Motor neuron (in vitro differentiated cells): ENCODE data around the gene ZNF512B. TPM values are rescaled to one million over a fixed set of nuclear protein-coding genes. Genes with fewer than 3 reads are reported as not detected.
"Not testable (repeated sequence)": the region's sequence is repeated elsewhere in the genome, so short reads cannot be mapped to it uniquely, and the experiment has no call there.

Experiments
- ATAC-seq, 8 experiments: fragments of 200-7000 bp; cut with Tn5 transposase; replicated peaks in 6 of 8; 2 replicates each; pipeline ENCODE4 v1.8.0; 2021; ENCODE audit warnings: mild to moderate bottlenecking in 8 of 8, moderate library complexity in 8 of 8
- H3K27ac ChIP-seq, 2 donors: fragments of 250-450 bp; sonication (Bioruptor Pico); 2 replicates each; pipeline ENCODE4 v1.9.0; 2021; ENCODE audit warnings: antibody characterized with exemption in 2 of 2, mild to moderate bottlenecking in 2 of 2, moderate library complexity in 1 of 2
- H3K4me1 ChIP-seq, 2 donors: fragments of 250-450 bp; sonication (Bioruptor Pico); replicated peaks in 1 of 2; 2 replicates each; pipeline ENCODE4 v1.6.1; 2021; ENCODE audit warnings: antibody characterized with exemption in 2 of 2, mild to moderate bottlenecking in 2 of 2, moderate library complexity in 1 of 2
- H3K4me3 ChIP-seq, 5 donors: fragments of 250-450 bp; sonication (Bioruptor Pico); 2 replicates each; pipeline ENCODE4 v1.9.0; 2021; ENCODE audit warnings: antibody characterized with exemption in 5 of 5, mild to moderate bottlenecking in 5 of 5, moderate library complexity in 4 of 5
- WGBS, 10 experiments: fragments of 450-650 bp; shearing (Covaris generic); methylation state at CpG; one replicate each; pipeline ENCODE4 v1.0.0; 2022; 5-methylcytosine and 5-hydroxymethylcytosine counted together
- in situ Hi-C, 9 experiments: fragments of 400-800 bp; cut with MboI; loops; one replicate each; pipeline ENCODE4 v1.15.0; 2021; ENCODE audit warnings: low sequenced_read_pairs in 9 of 9, low pct_unique_long_range_greater_than_20kb in 2 of 9; ENCODE audit not compliant: unreplicated experiment in 9 of 9
- total RNA-seq, 8 experiments: library from RNA; unstranded; fragments of 300-600 nt; gene quantifications; 2 replicates each; pipeline versions ENCODE4 v1.2.3 to v1.2.4, GENCODE V29; 2022

The ZNF512B gene
- total RNA-seq, 8 experiments from 2014 or later = 9.3 to 27.9 (median 16.3) TPM

- no peak for ATAC-seq
- Histone ChIP-seq H3K4me3 (no peak overlapping the region), H3K27ac (no peak overlapping the region), H3K4me1 (no peaks in the 10 kb centered on the region)
- in situ Hi-C loops = no loop called here
- 60 to 94% (median 84%) methylated on average over 2 to 8 of the region's 8 CpGs for WGBS, 10 experiments
These were observed 43.4 kb downstream of the ZNF512B start for GRCh38 chr20:63926298-63926697.

- H3K4me3 ChIP-seq = no peak overlapping the region
- ATAC-seq = no peak
- in situ Hi-C loops = no loop called here
- 20 to 100% (median 81%) methylated on average over 1 to 8 of the region's 9 CpGs for WGBS, 10 experiments
- no peaks in the 10 kb centered on the region for H3K4me1 ChIP-seq
- H3K27ac ChIP-seq = no peak overlapping the region
These were observed 45.5 kb downstream of the ZNF512B start for GRCh38 chr20:63924241-63924640.

- H3K4me3 ChIP-seq = no peak overlapping the region
- 29 to 96% (median 91%) methylated on average over 2 to 8 of the region's 8 CpGs; no CpG with 5 or more reads in 1 of the 10 experiments for WGBS, 10 experiments
- in situ Hi-C loops = no loop called here
- ATAC-seq = no peak
- no peak overlapping the region for H3K27ac ChIP-seq
- no peaks in the 10 kb centered on the region for H3K4me1 ChIP-seq
These were observed 46.1 kb downstream of the ZNF512B start for GRCh38 chr20:63923651-63924050.

- 85 to 100% (median 96%) methylated on average over 1 to 16 of the region's 23 CpGs; no CpG with 5 or more reads in 7 of the 10 experiments for WGBS, 10 experiments
- no peak overlapping the region for H3K4me3 ChIP-seq
- H3K27ac ChIP-seq = no peak overlapping the region
- no peaks in the 10 kb centered on the region for H3K4me1 ChIP-seq
- in situ Hi-C loops = no loop called here
- no peak for ATAC-seq
These were observed 49.5 kb downstream of the ZNF512B start for GRCh38 chr20:63920226-63920625.

GRCh38 chr20:63919130-63919529 is 50.6 kb downstream of the ZNF512B start:
- Histone ChIP-seq H3K27ac (no peak overlapping the region), H3K4me1 (no peaks in the 10 kb centered on the region), H3K4me3 (no peak overlapping the region)
- in situ Hi-C loops = no loop called here
- WGBS, 10 experiments = 80 to 100% (median 93%) methylated on average over 1 to 7 of the region's 19 CpGs; no CpG with 5 or more reads in 2 of the 10 experiments
- ATAC-seq = no peak

- no peak for ATAC-seq
- in situ Hi-C loops = no loop called here
- Histone ChIP-seq H3K4me1 (no peaks in the 10 kb centered on the region), H3K4me3 (no peak overlapping the region), H3K27ac (no peak overlapping the region)
- WGBS, 10 experiments = 92 to 100% (median 100%) methylated on average over 1 to 6 of the region's 11 CpGs; no CpG with 5 or more reads in 5 of the 10 experiments
These were observed 51.9 kb downstream of the ZNF512B start for GRCh38 chr20:63917811-63918210.

GRCh38 chr20:63916371-63916939 is 53.3 kb downstream of the ZNF512B start:
- in situ Hi-C loops, H3K27ac ChIP-seq, H3K4me1 ChIP-seq, ATAC-seq, H3K4me3 ChIP-seq: not testable (repeated sequence)
- WGBS, 10 experiments = 83 to 100% (median 95%) methylated on average over 1 to 8 of the region's 8 CpGs; no CpG with 5 or more reads in 1 of the 10 experiments

- H3K4me1 ChIP-seq = no peaks in the 10 kb centered on the region
- in situ Hi-C loops = no loop called here
- H3K4me3 ChIP-seq = no peak overlapping the region
- WGBS, 10 experiments = 80 to 100% (median 97%) methylated on average over 1 to 6 of the region's 6 CpGs; no CpG with 5 or more reads in 2 of the 10 experiments
- ATAC-seq = no peak
- no peak overlapping the region for H3K27ac ChIP-seq
These were observed 54.3 kb downstream of the ZNF512B start for GRCh38 chr20:63915471-63915870.

- no peak for ATAC-seq
- in situ Hi-C loops = no loop called here
- WGBS, 10 experiments = 50 to 100% (median 100%) methylated on average over 1 to 7 of the region's 12 CpGs; no CpG with 5 or more reads in 4 of the 10 experiments
- Histone ChIP-seq H3K4me3 (no peak overlapping the region), H3K4me1 (no peaks in the 10 kb centered on the region), H3K27ac (no peak overlapping the region)
These were observed 56.0 kb downstream of the ZNF512B start for GRCh38 chr20:63913768-63914167.

- WGBS, 10 experiments = 0 to 91% (median 83%) methylated on average over 1 to 9 of the region's 12 CpGs; no CpG with 5 or more reads in 3 of the 10 experiments
- peak in 3 of 8 experiments; percentile 45 to 84 (median 83) for ATAC-seq
- in situ Hi-C loops = no loop called here
These were observed 58.6 kb downstream of the ZNF512B start for GRCh38 chr20:63911176-63911575.

GRCh38 chr20:63908008-63908682 is 61.6 kb downstream of the ZNF512B start:
- H3K4me3 ChIP-seq = no peak overlapping the region
- 21 to 94% (median 86%) methylated on average over 2 to 12 of the region's 16 CpGs; no CpG with 5 or more reads in 3 of the 10 experiments for WGBS, 10 experiments
- no peak overlapping the region for H3K27ac ChIP-seq
- no peaks in the 10 kb centered on the region for H3K4me1 ChIP-seq
- peak in 2 of 8 experiments; percentile 22 to 64 for ATAC-seq
- in situ Hi-C loops = no loop called here

More at GRCh38 chr20:63911176-63911575, 58.6 kb downstream of the ZNF512B start:
- Histone ChIP-seq H3K4me3 (no peak overlapping the region), H3K27ac (no peak overlapping the region), H3K4me1 (no peaks in the 10 kb centered on the region)
